ENCODE data around the gene FLT4. TPM values are rescaled to one million over a fixed set of nuclear protein-coding genes. Genes with fewer than 3 reads are reported as not detected.

Gene FLT4
- polyA plus RNA-seq, 1 donor: 10.2 TPM

- no peak overlapping the region for H3K4me3 ChIP-seq (ENCODE audit: low read length)
- H3K27ac ChIP-seq (ENCODE audit: low read length): no peak overlapping the region
- H3K36me3 ChIP-seq (ENCODE audit: control insufficient read depth, insufficient read depth, low read length): no peaks in the 10 kb centered on the region
- WGBS (ENCODE audit: insufficient coverage, low lambda C conversion rate): no CpG with 5 or more reads among the region's 14 CpGs
- no peaks in the 10 kb centered on the region for H3K27me3 ChIP-seq (ENCODE audit: control insufficient read depth, insufficient read depth, low read length)
- no peak for DNase-seq
- no peaks in the 10 kb centered on the region for H3K4me1 ChIP-seq (ENCODE audit: control insufficient read depth, insufficient read depth, low read length)
- H3K9me3 ChIP-seq (ENCODE audit: control insufficient read depth, low read depth, low read length): no peaks in the 10 kb centered on the region
These were observed 15.9 kb downstream of the FLT4 start for GRCh38 chr5:180633283-180634177.

- Histone ChIP-seq H3K9me3 (ENCODE audit: control insufficient read depth, low read depth, low read length) (no peaks in the 10 kb centered on the region), H3K36me3 (ENCODE audit: control insufficient read depth, insufficient read depth, low read length) (no peaks in the 10 kb centered on the region), H3K27me3 (ENCODE audit: control insufficient read depth, insufficient read depth, low read length) (no peaks in the 10 kb centered on the region), H3K4me3 (ENCODE audit: low read length) (no peak overlapping the region), H3K27ac (ENCODE audit: low read length) (no peak overlapping the region), H3K4me1 (ENCODE audit: control insufficient read depth, insufficient read depth, low read length) (no peaks in the 10 kb centered on the region)
- WGBS (ENCODE audit: insufficient coverage, low lambda C conversion rate): no CpG with 5 or more reads among the region's 10 CpGs
- no peak for DNase-seq
These were observed 16.6 kb downstream of the FLT4 start for GRCh38 chr5:180632768-180633167.

DNA sequence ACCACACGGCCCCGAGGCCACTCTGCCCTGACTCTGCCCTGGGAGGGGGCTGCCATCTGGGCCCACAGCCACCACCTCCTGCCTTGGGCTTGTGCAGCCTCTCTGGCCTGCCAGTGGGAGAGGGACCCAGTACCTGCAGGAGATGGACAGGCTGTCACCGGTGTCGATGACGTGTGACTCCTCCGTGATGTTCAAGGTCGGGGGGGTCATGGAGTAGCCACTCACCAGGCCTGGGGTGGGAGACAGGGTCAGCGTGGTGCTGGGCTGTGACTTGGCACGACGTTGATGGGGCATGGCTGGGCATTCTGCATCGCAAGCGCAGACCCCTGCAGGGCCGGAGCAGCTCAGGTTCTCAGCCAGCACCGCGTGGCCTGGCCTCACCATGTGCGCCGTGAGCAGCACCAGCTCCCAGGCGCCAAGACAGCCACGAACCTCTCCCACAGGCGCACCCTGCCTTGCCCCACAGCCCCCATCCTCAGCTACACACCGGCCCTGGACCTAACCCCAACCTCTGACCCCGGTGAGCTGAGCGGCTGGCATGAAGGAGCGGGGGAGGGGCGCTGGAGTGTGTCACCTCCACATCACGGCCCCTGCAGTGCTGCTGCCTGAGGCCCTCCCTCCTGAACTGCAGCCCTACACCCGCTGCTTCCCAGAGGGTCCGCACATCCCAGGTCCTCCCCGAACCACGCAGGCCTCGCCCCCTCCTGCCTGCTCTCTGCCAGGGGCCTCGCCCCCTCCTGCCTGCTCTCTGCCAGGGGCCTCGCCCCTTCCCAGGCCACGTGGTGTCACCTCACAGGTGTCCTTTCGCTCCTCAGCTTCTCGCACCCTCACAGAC is 17.6 kb downstream of the FLT4 start:
- no peak overlapping the region for H3K27ac ChIP-seq (ENCODE audit: low read length)
- no peaks in the 10 kb centered on the region for H3K4me1 ChIP-seq (ENCODE audit: control insufficient read depth, insufficient read depth, low read length)
- H3K4me3 ChIP-seq (ENCODE audit: low read length): no peak overlapping the region
- no peaks in the 10 kb centered on the region for H3K9me3 ChIP-seq (ENCODE audit: control insufficient read depth, low read depth, low read length)
- WGBS (ENCODE audit: insufficient coverage, low lambda C conversion rate): no CpG with 5 or more reads among the region's 36 CpGs
- no peaks in the 10 kb centered on the region for H3K27me3 ChIP-seq (ENCODE audit: control insufficient read depth, insufficient read depth, low read length)
- DNase-seq: no peak
- no peaks in the 10 kb centered on the region for H3K36me3 ChIP-seq (ENCODE audit: control insufficient read depth, insufficient read depth, low read length)

DNA sequence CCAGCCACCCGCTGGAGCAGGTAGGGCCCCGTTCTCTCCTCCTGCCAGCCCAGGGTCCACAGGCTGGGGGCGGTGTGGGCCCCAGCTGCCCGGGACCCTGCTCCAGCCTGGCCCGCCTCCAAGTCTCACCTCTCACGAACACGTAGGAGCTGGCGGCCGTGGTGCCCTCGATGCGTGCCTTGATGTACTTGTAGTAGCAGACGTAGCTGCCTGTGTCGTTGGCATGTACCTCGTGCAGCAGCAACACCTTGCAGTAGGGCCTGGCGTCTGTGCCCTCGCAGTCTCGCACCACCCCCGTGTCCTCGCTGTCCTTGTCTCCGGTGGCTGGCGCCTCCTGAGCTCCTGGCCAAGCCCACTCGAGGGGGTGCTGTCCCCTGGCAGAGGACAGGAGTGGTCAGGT is 19.0 kb downstream of the FLT4 start:
- Histone ChIP-seq H3K4me3 (ENCODE audit: low read length) (no peak overlapping the region), H3K27me3 (ENCODE audit: control insufficient read depth, insufficient read depth, low read length) (no peaks in the 10 kb centered on the region), H3K27ac (ENCODE audit: low read length) (no peak overlapping the region), H3K36me3 (ENCODE audit: control insufficient read depth, insufficient read depth, low read length) (no peaks in the 10 kb centered on the region), H3K9me3 (ENCODE audit: control insufficient read depth, low read depth, low read length) (no peaks in the 10 kb centered on the region), H3K4me1 (ENCODE audit: control insufficient read depth, insufficient read depth, low read length) (no peaks in the 10 kb centered on the region)
- no peak for DNase-seq
- no CpG with 5 or more reads among the region's 22 CpGs for WGBS (ENCODE audit: insufficient coverage, low lambda C conversion rate)

- no peaks in the 10 kb centered on the region for H3K36me3 ChIP-seq (ENCODE audit: control insufficient read depth, insufficient read depth, low read length)
- no peaks in the 10 kb centered on the region for H3K9me3 ChIP-seq (ENCODE audit: control insufficient read depth, low read depth, low read length)
- no peak overlapping the region for H3K27ac ChIP-seq (ENCODE audit: low read length)
- DNase-seq: no peak
- H3K27me3 ChIP-seq (ENCODE audit: control insufficient read depth, insufficient read depth, low read length): no peaks in the 10 kb centered on the region
- H3K4me1 ChIP-seq (ENCODE audit: control insufficient read depth, insufficient read depth, low read length): no peaks in the 10 kb centered on the region
- no CpG with 5 or more reads among the region's 25 CpGs for WGBS (ENCODE audit: insufficient coverage, low lambda C conversion rate)
- no peak overlapping the region for H3K4me3 ChIP-seq (ENCODE audit: low read length)
These were observed 19.5 kb downstream of the FLT4 start for GRCh38 chr5:180629831-180630382.

DNA sequence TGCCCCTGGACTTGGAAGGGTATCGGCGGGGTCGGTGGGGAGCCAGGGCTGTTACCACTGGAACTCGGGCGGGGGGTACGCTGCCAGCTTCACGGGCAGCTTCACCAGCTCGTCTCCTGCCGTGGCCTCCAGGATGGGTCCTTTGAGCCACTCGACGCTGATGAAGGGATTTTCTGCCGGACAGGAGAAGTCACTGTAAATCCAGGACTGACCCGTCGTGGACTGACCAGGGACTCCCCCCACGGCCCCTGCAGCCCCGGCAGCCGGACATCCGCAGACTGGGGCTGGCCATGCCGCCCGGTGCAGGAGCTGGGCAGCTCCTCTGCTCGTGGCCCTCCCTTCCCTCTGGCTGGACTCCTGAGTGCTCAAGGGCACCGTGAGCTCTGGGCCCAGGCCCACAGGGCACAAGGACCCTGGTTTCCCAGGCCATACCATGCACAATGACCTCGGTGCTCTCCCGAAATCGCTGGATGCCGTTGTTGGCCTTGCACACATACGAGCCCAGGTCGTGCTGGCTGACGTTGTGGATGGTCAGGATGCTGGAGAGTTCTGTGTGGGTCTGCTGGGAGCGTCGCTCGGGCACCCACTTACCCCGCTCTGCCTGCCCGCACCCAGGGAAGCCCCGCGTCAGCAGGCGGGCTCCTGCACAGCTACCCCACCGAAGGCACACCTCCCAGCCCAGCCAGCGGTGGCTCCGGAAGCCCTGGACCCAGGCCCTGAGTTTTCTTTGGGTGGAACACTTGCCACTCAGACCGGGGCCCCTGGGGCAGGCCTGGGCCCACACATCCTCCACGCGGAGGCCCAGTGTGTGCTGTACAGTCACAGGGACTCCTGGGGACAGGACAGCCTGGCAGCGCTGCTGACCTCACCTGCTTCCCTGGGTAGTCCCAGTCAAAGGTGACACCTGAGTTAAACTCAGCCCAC is 20.3 kb downstream of the FLT4 start:
- no peaks in the 10 kb centered on the region for H3K27me3 ChIP-seq (ENCODE audit: control insufficient read depth, insufficient read depth, low read length)
- H3K4me1 ChIP-seq (ENCODE audit: control insufficient read depth, insufficient read depth, low read length): no peaks in the 10 kb centered on the region
- no peaks in the 10 kb centered on the region for H3K9me3 ChIP-seq (ENCODE audit: control insufficient read depth, low read depth, low read length)
- no peak overlapping the region for H3K4me3 ChIP-seq (ENCODE audit: low read length)
- no peak overlapping the region for H3K27ac ChIP-seq (ENCODE audit: low read length)
- no peak for DNase-seq
- H3K36me3 ChIP-seq (ENCODE audit: control insufficient read depth, insufficient read depth, low read length): no peaks in the 10 kb centered on the region
- whole genome bisulfite sequencing (ENCODE audit: insufficient coverage, low lambda C conversion rate): no CpG with 5 or more reads among the region's 44 CpGs

DNA sequence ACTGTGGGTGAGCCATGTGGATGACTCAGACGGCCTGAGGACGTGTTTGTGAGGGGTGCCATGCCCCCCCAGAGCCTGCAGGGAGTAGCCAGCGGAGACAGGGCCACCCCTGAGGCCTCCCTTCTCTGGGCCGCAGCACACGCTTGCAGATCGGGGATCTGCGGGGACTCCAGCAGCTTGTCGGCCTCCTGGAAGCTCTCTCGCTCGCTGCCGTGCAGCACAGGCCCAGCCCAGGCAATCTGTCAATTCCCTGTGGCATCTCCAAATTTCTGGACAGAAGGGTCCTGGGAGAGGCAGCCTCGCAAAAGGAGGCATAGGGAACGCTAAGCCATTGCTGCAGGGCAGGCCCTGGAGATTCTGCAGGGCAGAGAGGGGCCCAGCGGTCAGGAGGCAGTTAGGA is 21.2 kb downstream of the FLT4 start:
- WGBS (ENCODE audit: insufficient coverage, low lambda C conversion rate): no CpG with 5 or more reads among the region's 14 CpGs
- Histone ChIP-seq H3K27ac (ENCODE audit: low read length) (no peak overlapping the region), H3K4me3 (ENCODE audit: low read length) (no peak overlapping the region), H3K27me3 (ENCODE audit: control insufficient read depth, insufficient read depth, low read length) (no peaks in the 10 kb centered on the region), H3K9me3 (ENCODE audit: control insufficient read depth, low read depth, low read length) (no peaks in the 10 kb centered on the region), H3K4me1 (ENCODE audit: control insufficient read depth, insufficient read depth, low read length) (no peaks in the 10 kb centered on the region), H3K36me3 (ENCODE audit: control insufficient read depth, insufficient read depth, low read length) (no peaks in the 10 kb centered on the region)
- DNase-seq: no peak

DNA sequence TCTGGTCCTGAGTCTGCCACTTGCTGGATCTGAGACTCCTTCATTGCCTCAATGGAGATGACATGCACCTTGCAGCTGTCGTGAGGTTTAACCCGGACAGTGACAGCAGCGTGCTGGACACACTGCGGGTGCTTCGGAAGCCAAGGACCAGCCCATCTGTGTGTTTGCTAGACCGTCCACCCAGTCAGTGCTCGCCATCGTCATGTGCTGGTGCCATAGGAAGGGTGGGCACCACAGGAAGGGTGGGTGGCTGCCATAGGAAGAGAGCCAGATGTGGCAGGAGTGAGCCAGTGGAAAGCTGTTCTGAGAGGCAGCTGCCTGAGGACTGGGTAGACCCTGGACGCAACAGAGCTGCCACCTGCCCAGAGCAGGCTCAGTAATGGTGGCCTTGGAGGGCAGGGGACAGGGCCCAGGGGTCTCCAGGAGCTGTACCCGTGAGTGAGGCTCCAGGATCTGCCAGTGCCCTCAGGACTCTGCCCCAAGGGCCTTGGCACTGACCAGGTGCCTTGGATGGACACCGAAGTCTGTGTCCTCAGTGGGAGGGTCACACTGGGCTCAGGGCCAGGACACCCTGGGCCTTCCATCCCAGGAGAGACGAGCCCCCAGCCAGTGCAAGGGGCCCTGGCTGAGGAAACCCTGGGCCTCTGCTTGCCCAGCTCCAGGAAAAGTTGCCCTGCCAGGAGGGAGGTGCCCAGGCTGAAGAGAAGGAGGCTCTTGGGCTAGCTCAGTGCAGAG is 21.8 kb downstream of the FLT4 start:
- Histone ChIP-seq H3K27me3 (ENCODE audit: control insufficient read depth, insufficient read depth, low read length) (no peaks in the 10 kb centered on the region), H3K9me3 (ENCODE audit: control insufficient read depth, low read depth, low read length) (no peaks in the 10 kb centered on the region), H3K4me1 (ENCODE audit: control insufficient read depth, insufficient read depth, low read length) (no peaks in the 10 kb centered on the region), H3K27ac (ENCODE audit: low read length) (no peak overlapping the region), H3K4me3 (ENCODE audit: low read length) (no peak overlapping the region), H3K36me3 (ENCODE audit: control insufficient read depth, insufficient read depth, low read length) (no peaks in the 10 kb centered on the region)
- DNase-seq: no peak
- WGBS (ENCODE audit: insufficient coverage, low lambda C conversion rate): no CpG with 5 or more reads among the region's 12 CpGs

DNA sequence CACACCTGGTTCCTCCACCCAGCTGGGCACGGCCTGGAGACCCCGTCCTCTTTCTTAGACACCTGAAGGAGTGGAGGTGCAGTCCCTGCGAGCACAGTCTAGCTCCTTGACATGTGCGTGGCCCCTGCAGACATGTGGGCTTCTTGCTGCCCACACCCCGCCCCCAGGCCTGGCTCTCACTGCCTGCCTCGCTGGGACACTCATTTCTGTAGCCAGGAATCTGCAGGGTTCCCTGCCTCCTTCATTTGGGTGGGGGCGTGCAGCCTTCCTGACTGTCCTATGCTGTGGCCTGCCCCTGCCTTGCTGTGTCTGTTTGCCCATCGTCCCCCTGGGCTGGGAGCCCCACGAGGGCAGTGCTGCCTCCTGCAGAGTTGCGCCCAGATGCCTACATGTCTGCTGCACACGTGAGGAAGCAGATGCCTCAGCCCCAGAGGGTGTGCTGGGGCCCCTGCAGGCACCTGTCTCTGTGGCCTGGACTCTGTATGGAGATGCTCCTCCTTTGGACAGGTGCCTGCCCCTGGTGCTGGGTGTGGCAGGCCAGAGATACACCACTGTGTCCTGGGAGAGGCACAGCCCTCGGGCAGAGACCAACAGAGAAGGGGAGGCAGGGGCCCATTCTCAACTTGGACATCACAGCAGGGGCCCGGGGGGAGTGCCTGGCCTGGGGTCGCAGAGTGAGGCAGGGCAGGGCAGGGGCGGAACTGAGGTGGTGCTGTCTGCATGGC is 22.6 kb downstream of the FLT4 start:
- Histone ChIP-seq H3K4me3 (ENCODE audit: low read length) (no peak overlapping the region), H3K4me1 (ENCODE audit: control insufficient read depth, insufficient read depth, low read length) (no peaks in the 10 kb centered on the region), H3K27ac (ENCODE audit: low read length) (no peak overlapping the region), H3K36me3 (ENCODE audit: control insufficient read depth, insufficient read depth, low read length) (no peaks in the 10 kb centered on the region), H3K27me3 (ENCODE audit: control insufficient read depth, insufficient read depth, low read length) (no peaks in the 10 kb centered on the region), H3K9me3 (ENCODE audit: control insufficient read depth, low read depth, low read length) (no peaks in the 10 kb centered on the region)
- no CpG with 5 or more reads among the region's 15 CpGs for WGBS (ENCODE audit: insufficient coverage, low lambda C conversion rate)
- DNase-seq: no peak
